Activated T-helper 9 cell treated with anti-CD3 and anti-CD28 coated beads, Interleukin-2, amount 50 U/mL, for 16 hours (primary cell): ENCODE data around the gene FOSL1.

ENCODE experiments used
- DNase-seq: peaks from one replicate; pipeline ENCODE4 v3.0.0-alpha.2; 2020; ENCODE audit warnings: low read depth

FOSL1 gene

GRCh38 chr11:65900125-65900898 lies at the start of gene FOSL1:
FOSL1 (minus strand) TSS chr11:65900388; CDS start chr11:65900339, 49 bp downstream.
- DNase-seq, result peak; percentile 92

- DNase-seq, result no peak
These were observed 47.5 kb upstream of the FOSL1 start for GRCh38 chr11:65947603-65948125.

DNA sequence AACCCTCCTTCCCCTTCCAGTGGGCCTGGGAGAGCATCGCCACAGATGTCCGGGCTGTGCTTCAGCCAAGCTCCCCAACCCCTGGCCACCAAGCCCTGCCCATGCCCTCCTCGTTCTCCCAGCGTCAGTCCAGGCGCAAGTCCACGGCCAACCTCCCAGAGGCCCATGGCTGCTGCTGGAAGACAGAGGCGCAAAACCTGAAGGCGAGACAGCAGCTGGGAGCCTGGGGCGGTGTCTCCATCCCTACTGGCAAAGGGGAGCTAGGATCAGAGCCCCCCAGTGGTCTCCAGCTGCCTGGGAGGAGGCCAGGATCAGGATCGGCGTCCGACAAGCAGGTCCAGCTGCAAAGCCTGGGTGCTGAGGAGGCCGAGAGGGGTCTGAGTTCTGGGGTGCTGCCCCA lies 46.9 kb upstream of the FOSL1 start:
- DNase-seq, result no peak

DNA sequence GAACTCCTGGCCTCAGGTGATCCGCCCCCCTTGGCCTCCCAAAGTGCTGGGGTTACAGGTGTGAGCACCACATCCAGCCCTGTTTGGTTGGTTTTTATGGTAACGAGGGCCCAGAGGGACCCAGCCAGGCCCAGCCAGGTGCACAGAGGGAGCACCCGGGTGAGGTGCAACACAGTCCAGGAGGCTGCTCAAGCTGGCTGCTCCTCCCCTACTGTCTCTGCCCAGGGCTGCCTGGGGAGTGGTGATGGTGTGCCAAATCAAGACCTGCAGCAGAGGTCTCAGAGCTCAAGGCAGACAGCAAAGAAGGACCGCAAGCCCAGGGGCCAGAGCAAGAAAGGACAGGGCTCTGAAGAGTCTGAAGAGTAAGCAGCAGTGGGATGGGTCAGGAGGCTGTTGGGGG lies 46.5 kb upstream of the FOSL1 start:
- no peak for DNase-seq

- no peak for DNase-seq
These were observed 45.9 kb upstream of the FOSL1 start for GRCh38 chr11:65945941-65946558.

- no peak for DNase-seq
These were observed 45.3 kb upstream of the FOSL1 start, which contains the start of gene TSGA10IP for GRCh38 chr11:65945430-65945911. TSGA10IP (plus strand) TSS chr11:65945480; CDS start chr11:65945676, 196 bp downstream.

DNA sequence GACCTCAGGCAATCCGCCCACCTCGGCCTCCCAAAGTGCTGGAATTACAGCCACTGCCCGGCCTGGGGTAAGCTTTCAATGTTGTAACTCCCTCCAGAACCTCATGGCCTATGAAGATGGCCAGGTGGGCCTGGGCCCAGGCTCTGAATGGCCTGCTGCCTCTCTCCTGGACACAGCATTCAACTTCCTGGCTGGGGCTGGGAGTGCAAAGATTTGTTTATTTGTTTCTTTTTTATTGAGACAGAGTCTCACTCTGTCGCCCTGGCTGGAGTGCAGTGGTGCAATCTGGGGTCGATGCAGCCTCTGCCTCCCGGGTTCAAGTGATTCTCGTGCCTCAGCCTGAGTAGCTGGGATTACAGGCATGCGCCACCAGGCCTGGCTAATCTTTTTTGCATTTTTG lies 44.6 kb upstream of the FOSL1 start:
- DNase-seq, result no peak

GRCh38 chr11:65944191-65944590 lies 44.0 kb upstream of the FOSL1 start:
- DNase-seq, result no peak

DNA sequence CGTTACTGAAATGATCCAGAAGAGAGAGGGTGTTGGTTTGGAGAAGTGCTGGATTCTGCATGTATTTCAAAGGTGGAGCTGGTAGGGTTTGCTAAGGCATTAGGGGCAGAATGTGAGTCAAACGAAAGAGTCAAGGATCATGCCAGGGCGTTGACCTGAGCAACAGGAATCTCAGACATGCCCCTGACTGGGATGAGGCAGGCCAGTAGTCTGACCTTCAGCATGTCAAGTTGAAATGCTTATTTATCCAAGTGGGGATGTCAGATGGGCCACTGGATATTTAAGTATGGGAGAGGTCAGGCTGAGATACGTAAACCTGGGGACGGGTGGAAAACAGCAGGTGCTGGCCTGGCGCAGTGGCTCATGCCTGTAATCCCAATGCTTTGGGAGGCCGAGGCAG lies 42.3 kb upstream of the FOSL1 start:
- DNase-seq, result no peak

- DNase-seq, result no peak
These were observed 41.6 kb upstream of the FOSL1 start for GRCh38 chr11:65941720-65942310.

GRCh38 chr11:65937766-65938165 lies 37.6 kb upstream of the FOSL1 start:
- DNase-seq, result no peak

GRCh38 chr11:65934014-65934413 lies 33.8 kb upstream of the FOSL1 start:
- DNase-seq, result no peak

DNA sequence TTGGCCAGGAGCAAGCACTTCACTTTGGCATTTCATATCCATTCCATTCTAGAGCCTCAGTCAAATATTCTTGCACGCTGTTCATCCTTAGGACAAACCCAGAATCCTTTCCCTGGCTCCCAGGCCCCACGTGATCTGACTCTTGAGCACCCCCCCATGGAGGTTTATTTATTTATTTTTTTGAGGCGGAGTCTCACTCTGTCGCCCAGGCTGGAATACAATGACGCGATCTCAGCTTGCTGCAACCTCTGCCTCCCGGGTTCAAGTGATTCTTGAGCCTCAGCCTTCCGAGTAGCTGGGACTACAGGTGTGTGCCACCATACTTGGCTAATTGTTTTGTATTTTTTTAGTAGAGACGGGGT lies 32.4 kb upstream of the FOSL1 start:
- DNase-seq, result no peak

DNA sequence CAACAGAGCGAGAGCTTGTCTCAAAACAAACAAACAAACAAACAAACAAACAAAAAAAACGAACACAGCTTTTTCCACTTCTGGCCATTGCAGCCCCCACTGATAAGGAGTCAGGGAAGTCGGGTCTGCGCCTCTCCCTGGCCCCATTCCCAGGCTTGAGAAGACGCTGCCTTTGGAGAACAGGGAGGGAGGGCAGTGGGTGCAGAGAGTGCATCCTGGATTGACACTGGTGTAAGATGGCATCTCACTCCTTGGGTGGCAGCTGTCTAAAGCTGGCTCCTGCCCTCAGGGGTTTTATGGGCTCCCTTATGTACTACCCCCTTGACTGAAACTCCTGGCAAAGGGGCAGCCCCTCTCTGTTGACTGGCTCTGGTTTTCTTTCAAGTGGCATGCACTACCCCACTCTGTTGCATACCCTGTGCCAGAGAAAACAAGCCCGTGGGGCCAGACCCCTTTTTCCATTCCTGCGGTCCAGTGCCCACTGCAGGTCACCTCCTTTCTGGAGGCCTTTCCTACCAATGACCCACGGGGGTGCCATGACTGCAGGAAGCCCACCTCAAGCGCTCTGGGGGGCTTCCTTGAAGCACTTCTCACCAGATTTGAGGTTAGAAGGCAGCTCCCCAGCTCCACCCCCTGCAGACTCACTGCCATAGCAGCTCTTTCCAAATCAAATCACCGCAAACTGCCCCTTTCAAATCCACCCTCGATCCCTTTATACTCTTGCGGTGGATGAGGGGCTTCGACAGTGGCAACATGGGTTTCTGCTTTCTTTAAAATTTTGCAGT lies 31.8 kb upstream of the FOSL1 start:
- DNase-seq, result no peak

GRCh38 chr11:65928667-65929066 lies 28.5 kb upstream of the FOSL1 start:
- no peak for DNase-seq

- peak; percentile 57 for DNase-seq
These were observed 27.8 kb upstream of the FOSL1 start for GRCh38 chr11:65927904-65928397.

- DNase-seq, result no peak
These were observed 25.2 kb upstream of the FOSL1 start for GRCh38 chr11:65925397-65925796.

DNA sequence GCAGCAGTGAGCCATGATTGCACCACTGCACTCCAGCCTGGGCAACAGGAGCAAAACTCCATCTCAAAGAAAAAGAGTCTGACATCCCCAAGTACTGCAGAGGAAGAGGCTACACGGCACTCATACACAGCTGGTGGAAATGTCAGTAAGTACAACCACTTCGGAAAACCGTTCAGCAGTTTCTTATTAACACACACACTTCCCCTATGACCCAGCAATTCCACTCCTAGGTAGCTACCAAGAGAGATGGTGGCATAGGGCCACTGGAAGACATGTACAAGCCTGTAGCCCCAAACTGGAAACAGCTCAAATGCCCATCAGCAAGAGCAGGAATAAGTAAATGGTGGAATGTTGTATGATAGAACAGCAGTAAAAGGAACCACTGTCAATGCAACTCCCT lies 22.4 kb upstream of the FOSL1 start:
- no peak for DNase-seq

DNA sequence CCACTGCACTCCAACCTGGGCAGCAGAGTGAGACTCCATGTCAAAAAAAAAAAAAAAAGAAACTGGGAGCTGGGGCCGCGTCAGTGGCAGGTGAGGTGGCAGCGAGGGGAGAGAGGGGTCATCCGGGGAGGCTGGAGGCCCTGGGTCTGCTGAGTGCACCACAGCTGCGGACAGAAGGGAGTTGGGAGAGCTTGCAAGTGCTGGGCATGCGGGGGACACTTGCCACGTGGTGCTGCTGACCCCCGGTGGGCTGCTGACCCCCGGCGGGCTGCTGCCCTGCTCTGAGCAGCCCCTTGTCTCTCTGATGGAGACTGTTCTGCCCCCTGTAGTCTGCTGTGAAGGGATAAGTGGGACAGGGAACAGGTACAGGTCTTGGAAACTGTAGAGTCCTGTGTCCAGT lies 21.7 kb upstream of the FOSL1 start:
- DNase-seq, result no peak

DNA sequence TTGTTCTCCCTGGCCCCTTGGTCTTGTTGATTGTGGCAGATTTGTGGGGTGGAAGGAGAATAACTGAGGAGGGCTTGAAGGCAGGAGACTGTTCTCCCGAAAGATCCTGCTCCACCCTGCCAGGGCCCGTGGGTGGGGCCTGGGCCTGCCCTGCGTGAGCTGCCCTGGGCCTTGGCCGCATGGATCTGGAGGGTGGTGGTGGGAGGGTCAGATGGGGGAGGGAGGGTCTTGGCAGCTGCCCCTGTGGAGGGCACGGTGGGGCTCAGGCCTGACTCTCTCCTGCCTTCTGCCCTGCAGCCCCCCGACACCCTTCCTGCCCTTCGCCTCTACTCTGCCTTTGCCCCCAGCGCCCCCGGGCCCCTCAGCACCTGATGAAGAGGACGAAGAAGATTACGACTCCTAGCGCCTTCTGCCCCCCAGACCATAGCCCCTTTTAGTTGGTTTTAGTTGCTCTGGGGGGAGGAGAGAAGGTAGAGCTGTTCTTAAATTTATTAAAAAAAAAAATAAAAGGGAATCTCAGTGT lies 20.9 kb upstream of the FOSL1 start:
- DNase-seq, result no peak

DNA sequence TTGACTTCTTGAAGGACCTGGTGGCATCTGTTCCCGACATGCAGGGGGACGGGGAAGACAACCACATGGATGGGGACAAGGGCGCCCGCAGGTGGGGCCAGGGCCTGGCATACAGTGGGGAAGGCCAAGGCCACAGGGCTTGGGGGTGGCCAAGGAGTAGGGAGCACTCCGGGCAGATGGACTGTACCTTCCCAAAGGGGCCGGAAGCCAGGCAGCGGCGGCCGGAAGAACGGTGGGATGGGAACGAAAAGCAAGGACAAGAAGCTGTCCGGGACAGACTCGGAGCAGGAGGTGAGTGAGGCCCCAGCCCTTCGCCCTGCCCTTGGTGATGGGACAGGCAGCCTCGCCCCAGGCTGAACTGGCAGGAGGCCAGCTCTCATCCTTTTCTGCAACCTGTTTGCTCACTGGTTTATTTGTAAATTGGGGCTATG lies 20.2 kb upstream of the FOSL1 start:
- no peak for DNase-seq
